MG63 (cell line): ENCODE measurements around the gene PDZD2. TPM values are rescaled to one million over a fixed set of nuclear protein-coding genes. Genes with fewer than 3 reads are reported as not detected.
"Not testable (repeated sequence)": the region's sequence is repeated elsewhere in the genome, so short reads cannot be mapped to it uniquely, and the experiment has no call there.

Source experiments
- DNase-seq: peaks from one replicate; pipeline ENCODE4 v3.0.0-alpha.2; 2020
- H3K27me3 ChIP-seq: fragments of 250-450 bp; sonication (Bioruptor Pico); 2 replicates; pipeline ENCODE4 v1.5.1; 2020; ENCODE audit warnings: mild to moderate bottlenecking, moderate library complexity
- H3K36me3 ChIP-seq: fragments of 250-450 bp; sonication (Bioruptor Pico); 2 replicates; pipeline ENCODE4 v1.5.1; 2020; ENCODE audit warnings: mild to moderate bottlenecking, moderate library complexity
- H3K4me3 ChIP-seq: fragments of 250-450 bp; sonication (Bioruptor Pico); 2 replicates; pipeline ENCODE4 v1.5.1; 2020; ENCODE audit warnings: mild to moderate bottlenecking, moderate library complexity
- H3K9me3 ChIP-seq: fragments of 250-450 bp; sonication (Bioruptor Pico); 2 replicates; pipeline ENCODE4 v1.5.1; 2020; ENCODE audit warnings: mild to moderate bottlenecking, moderate library complexity
- total RNA-seq: library from RNA; depleted of rRNA; stranded (reverse); fragments of >200 nt; shearing (Covaris generic); gene quantifications from 2 replicates; pipeline ENCODE4 v1.2.3, GENCODE V29; 2014; ENCODE audit warnings: low replicate concordance

PDZD2 gene
- total RNA-seq, 1 experiment from 2014 or later: 0.13 TPM

DNA sequence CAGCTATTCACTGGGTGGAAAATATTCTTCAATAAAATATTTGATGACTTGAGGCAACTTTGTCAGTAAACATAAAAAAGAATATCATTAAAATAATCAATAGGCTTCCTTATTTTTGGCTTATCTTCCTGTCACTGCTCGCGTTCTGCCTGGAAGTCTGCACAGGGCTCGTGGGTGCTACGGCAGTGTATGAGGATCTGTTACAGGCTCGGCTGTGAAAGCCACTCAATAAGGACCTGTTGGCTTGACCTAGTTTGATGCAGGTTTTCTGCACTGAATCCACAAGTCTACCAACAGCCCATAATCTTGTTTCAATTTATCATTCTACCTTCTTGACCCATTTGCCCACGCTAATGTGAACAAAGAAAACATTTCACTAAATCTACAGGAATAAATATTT is 97.2 kb downstream of the PDZD2 start:
- Histone ChIP-seq H3K9me3 (no peaks in the 10 kb centered on the region; the same call in 1 of the 2 replicates), H3K4me3 (no peak overlapping the region), H3K36me3 (no peaks in the 10 kb centered on the region), H3K27me3 (no peaks in the 10 kb centered on the region)
- DNase-seq: no peak

DNA sequence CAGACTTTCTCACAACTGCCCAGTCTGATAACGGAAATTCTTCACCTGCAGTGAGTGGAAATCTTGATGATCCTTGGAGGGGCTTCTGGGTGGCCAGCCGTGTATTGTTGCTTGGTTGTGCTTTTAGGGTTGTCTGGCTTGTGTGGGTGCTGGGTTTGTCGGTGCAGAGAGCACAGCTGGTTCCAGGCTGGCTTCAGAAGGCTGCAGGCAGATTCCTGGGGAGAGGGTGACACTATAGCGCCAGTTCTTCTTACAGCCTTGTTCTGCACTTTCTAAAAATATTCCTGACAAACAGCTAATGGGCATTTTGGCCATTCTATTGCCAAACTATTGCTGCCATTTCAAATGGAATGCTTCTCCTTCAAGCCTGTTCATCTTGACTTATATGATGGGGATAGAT is 99.3 kb downstream of the PDZD2 start:
- no peaks in the 10 kb centered on the region; the same call in 1 of the 2 replicates for H3K9me3 ChIP-seq
- DNase-seq: no peak
- H3K27me3 ChIP-seq: no peaks in the 10 kb centered on the region
- H3K4me3 ChIP-seq: no peak overlapping the region
- H3K36me3 ChIP-seq: no peaks in the 10 kb centered on the region

DNA sequence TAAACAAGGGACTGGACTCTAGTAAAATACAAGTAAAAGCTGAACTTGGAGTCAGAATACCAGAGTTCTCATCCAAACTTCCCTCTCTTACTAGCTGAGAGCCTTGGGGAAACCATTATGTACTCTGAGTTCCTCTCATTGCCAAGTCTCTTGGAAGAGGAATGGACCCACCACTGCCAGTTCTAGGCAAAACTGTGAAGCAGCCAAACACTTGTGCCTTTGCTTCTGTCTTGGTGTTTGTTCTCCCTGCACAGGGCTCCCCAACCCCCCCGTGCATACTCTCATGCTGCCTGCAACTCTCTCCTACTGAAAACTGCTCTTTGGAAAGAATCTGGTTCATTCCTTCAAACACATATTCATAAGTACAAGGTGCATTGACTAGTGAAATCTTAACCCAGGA is 102.6 kb downstream of the PDZD2 start:
- no peaks in the 10 kb centered on the region; the same call in 1 of the 2 replicates for H3K9me3 ChIP-seq
- H3K36me3 ChIP-seq: no peaks in the 10 kb centered on the region
- no peak for DNase-seq
- H3K27me3 ChIP-seq: no peaks in the 10 kb centered on the region
- no peak overlapping the region for H3K4me3 ChIP-seq

DNA sequence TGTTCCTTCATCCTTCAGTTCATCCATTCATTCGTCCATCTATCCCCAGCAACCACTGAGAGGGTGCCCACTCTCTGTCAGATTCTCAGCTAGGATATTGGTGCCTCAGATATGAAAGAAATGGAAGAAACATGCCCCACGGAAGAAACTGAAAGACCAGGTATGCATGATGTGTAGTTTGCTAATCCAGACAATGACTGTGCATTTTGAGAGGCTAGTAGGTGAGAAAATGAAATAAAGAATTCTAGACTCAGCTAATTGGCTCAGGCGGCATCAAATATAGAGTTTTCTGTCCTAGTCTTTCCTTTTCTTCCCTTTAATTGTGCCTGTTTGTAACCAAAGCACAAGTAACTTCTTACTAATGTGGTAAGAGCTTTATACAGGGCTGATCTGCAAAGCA is 104.7 kb downstream of the PDZD2 start:
- no peaks in the 10 kb centered on the region for H3K27me3 ChIP-seq

DNA sequence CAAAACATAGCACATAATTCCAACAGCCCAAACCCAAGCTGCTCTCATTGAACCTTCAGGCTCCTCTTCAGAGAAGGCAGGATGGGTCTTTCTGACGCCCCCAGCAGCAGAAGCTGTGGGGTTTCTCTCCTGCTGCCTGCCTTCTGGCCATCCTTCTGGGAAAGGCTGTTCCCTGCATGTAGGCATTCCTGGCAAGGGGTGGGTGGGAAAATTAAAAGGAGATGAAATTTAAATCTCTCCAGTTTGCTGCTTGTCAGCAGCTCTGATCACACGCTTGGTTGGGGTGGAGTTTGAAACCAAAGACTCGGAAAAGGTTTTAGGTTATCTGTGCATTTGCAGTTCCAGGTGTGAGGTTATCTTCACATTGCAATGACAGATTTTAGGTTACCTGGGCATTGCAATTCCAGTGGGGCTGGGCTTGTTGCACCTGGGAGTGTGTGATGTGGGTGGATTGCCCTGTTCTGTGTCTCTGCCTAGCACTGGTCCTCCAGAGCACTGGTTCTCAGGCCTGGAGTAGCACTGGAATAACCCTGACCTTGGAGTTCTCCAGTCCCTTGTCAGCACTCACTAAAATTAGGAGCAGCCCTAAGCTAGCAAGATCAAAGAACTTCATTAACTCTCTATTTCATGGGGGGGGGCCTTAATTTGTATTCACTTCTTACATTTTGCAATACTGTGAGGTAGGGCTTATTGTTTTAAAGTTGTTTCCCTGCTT is 109.7 kb downstream of the PDZD2 start:
- Histone ChIP-seq H3K4me3 (no peak overlapping the region), H3K9me3 (no peaks in the 10 kb centered on the region), H3K36me3 (no peaks in the 10 kb centered on the region), H3K27me3 (no peaks in the 10 kb centered on the region)
- no peak for DNase-seq

More for the DNA sequence above, 104.7 kb downstream of the PDZD2 start:
- Histone ChIP-seq H3K36me3 (no peaks in the 10 kb centered on the region), H3K9me3 (no peaks in the 10 kb centered on the region; the same call in 1 of the 2 replicates), H3K4me3 (no peak overlapping the region)
- DNase-seq: no peak

DNA sequence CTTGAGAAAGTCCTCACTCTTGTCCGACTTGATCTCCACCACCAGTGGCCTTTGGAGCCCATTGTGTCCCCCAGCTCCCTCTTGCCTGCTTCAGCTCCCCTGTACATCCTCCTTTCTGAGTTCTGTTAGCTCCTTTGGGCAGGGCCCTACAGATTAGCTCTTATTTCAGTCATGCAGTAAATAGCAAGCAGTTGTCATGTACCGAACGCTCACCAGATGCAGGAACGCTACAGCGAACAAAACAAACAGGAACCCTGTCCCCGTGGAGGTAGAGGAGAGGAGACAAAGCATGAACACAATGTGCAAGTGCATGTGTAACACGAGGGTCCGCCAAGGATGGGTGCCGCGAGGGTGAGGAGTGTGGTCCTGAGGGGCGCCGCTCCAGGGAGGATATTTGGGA is 111.3 kb downstream of the PDZD2 start:
- no peaks in the 10 kb centered on the region for H3K36me3 ChIP-seq

DNA sequence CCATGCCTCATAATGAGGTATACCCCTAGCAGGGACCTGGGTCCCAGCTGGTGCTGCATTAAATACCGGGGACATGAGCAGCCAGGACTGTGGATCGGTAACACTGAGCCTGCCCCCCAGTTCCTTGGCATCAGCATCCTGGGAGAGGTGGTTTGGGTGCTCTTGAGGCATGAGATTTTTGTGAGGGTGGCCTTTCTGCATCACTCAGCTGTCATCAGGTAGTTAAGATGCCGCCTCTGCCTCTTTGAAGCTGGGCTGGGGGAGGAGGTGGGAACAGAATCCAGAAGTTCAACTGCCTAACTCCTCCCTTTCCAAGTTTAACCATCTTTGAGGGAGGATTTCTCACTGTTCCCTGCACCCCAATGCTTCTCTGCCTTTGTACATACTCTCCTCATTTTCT is 112.7 kb downstream of the PDZD2 start:
- Histone ChIP-seq H3K36me3 (no peaks in the 10 kb centered on the region), H3K9me3 (no peaks in the 10 kb centered on the region), H3K27me3 (no peaks in the 10 kb centered on the region), H3K4me3 (no peak overlapping the region)
- DNase-seq: no peak

More for the DNA sequence above, 111.3 kb downstream of the PDZD2 start:
- no peak for DNase-seq
- Histone ChIP-seq H3K4me3 (no peak overlapping the region), H3K27me3 (no peaks in the 10 kb centered on the region), H3K9me3 (no peaks in the 10 kb centered on the region)

DNA sequence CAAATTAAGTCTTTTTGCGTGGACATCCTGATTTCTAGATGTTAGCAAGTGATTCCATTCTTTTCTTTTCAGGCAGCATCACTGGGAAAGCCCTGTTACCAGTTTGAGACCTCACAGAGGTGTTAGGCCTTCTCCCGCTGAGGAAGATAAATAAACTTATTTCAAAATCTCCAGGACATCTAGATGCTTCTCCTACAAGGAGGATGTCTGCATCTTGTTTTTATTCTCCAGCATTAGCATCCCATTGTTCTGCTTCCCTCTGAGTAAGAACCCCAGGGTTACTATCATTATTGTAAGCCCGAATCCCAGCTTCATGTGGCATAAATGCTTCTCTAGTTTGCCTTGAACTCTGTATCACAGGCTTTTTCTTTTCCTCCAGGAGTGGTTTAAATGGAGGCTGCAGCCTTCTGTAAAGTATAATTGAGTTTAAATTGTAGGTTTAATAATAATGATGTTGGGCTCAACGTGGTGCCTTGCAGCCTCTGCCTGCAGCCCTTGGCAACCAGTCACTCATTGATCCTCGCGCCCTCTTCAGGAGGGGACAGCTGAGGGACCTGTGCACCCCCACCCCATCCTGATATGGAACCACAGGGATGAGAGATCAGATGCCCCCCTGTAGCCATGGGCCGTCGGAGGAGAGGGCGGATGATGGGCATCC is 114.9 kb downstream of the PDZD2 start:
- Histone ChIP-seq H3K27me3 (no peaks in the 10 kb centered on the region), H3K4me3 (no peak overlapping the region), H3K9me3 (no peaks in the 10 kb centered on the region), H3K36me3 (no peaks in the 10 kb centered on the region)
- no peak for DNase-seq

DNA sequence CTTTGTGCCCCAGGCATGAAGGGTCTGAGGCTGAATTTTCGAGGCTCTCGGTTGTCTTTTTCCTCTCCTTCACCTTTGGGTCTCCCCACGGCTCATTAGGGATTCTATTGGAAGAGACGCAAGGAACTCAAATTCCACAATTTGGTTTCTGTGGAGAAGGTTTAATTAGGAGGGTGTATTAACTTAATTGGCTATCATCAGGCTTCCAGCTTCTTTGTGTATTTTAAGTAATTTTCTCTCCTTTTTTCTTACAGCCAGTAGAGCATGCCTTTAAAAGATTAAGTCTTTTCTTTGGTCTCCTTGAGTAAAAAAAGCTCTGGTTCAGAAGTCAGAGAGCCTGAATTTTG is 115.4 kb downstream of the PDZD2 start:
- Histone ChIP-seq H3K36me3 (no peaks in the 10 kb centered on the region), H3K4me3 (no peak overlapping the region), H3K27me3 (no peaks in the 10 kb centered on the region), H3K9me3 (no peaks in the 10 kb centered on the region)
- DNase-seq: no peak

DNA sequence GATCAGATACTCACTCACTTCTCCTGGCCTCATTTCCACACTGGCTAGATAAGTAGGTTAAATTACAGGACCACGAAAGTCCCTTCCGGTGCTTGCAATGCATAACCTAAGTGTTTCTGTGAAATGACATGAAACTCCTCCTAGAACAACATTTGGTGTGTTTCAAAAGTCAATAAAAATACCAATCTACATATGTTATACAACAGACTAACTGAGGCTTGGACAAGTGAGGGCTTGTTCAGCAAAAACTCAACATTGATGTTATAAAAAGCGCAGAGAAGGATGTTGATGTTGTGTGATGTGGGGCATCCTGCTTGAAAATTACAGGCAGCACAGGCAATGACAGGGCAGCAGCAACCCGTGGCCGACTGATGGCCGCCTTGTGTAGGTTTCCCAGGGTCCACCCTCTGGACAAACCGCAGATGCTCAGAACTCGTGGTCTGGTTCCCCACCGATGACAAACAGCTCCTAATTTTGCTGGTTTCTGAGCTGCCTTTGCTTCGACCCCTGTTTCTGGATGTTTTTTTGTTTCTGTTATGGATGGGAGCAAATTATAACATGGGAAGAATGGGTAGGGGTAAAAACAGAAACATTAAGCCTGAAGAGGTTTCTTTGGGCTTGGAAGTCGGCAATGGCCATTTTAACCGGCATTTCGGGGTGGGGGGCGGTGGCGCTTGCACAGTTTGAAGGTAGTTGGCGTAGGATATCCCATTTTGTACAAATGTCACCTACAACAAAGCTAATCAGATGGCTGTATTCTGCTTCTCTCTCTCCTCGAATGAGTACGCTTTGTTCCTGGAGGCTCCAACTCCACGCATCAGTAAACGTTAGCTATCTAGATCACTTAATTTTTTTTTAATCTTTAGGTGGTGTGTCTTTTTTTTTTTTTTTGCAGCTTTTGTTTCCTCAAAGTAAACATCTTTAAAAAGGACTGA is 116.1 kb downstream of the PDZD2 start:
- DNase-seq: no peak
- Histone ChIP-seq H3K4me3 (no peak overlapping the region), H3K36me3 (no peaks in the 10 kb centered on the region), H3K27me3 (no peaks in the 10 kb centered on the region), H3K9me3 (no peaks in the 10 kb centered on the region)

DNA sequence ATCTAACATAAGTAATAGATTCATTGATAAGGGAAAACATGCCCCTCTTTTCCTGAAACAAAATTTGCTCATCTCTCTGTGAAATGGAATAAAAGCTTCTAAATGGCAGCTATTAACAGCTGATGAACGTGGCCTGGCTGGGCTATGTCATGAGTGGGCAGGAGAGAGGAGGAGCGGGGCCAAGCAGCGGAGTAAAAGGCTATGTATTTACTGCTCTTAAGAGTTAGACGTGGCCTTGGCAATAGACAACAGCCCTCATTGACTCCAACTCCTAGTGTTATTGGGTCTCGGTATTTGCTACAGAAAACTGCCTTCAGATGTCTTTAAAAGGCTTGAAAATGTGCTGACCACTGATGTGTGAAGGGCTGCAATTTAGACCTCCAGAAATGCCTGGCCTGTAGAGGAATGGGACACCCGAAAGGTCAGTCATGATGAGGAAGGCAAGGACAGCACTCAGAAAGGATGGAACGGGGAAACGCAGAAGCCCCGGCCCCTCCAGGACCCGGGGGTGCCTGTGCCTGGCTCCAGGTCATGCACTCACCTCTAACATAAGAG is 116.8 kb downstream of the PDZD2 start:
- DNase-seq: no peak
- Histone ChIP-seq H3K27me3 (no peaks in the 10 kb centered on the region), H3K4me3 (no peak overlapping the region), H3K36me3 (no peaks in the 10 kb centered on the region), H3K9me3 (no peaks in the 10 kb centered on the region)

DNA sequence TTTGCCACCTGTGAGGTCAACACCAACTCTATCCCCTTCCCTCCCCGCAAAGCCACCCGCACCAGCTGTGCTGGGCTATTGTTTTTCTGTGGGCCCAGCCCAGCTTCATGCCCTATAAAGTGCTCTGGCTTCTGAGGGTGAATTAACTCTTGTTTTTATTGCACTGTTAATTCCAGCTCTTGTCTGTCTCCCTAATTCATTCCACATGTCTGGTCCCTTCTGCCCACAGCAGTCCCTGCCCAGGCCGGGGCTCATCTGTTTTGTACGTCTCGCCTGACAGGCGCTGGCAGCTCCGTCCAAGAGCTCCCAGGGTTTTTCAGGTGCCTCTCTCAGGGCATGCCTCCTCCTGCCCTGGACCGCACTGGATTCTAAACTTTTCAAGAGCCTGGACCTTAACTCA is 118.9 kb downstream of the PDZD2 start:
- no peaks in the 10 kb centered on the region for H3K27me3 ChIP-seq
- no peaks in the 10 kb centered on the region for H3K36me3 ChIP-seq
- H3K4me3 ChIP-seq: no peak overlapping the region
- no peaks in the 10 kb centered on the region for H3K9me3 ChIP-seq
- DNase-seq: no peak

DNA sequence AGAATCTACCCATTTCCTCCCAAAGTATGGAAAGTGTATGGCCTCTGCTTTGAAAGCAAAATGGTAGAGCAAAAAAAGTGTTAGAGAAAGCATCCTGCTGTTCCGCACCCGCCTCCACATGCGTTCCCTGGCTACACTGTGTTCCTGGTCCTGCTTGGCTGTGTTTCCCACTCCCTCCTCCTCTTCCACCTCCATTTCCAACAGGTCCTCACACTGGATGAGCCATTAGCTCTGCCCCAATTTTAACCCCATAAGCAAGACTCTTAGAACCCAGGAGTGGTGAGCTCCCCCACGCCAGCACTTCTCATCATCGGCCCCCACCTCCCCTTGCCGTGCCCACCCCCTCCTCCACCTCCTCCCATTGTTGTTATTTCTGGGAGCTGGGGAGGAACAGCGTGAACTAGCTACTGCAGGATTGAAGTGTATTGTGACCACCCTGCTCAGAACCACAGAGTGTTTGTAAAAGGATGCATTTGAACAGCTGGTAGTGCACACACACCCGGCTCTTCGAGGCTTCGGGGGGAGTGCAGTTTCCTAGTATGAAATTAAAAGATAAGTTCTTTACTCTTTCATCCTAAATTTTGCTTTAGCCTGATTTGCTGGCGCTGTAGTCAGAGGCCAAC is 120.0 kb downstream of the PDZD2 start:
- DNase-seq: no peak
- Histone ChIP-seq H3K27me3 (no peaks in the 10 kb centered on the region), H3K9me3 (no peaks in the 10 kb centered on the region), H3K36me3 (no peaks in the 10 kb centered on the region), H3K4me3 (no peak overlapping the region)

DNA sequence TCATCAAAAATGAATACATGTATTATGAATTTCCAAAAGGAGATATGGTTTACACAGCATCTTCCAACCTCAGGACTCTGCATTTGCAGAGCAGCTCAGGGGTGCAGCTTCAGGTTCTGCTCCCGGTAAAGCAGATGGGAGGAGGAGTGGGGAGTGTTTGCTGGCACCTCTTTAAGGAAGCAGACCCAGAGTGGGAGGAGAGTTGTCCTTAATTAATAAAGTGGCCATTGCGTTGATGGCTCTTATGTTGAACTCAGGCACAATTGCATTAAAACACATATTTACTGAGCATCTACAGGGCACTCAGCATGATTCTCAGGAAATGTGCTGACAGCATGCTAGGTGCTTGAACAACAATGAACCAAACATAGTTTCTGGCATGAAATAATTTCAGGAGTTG is 121.0 kb downstream of the PDZD2 start:
- Histone ChIP-seq H3K9me3 (no peaks in the 10 kb centered on the region), H3K27me3 (no peaks in the 10 kb centered on the region), H3K4me3 (no peak overlapping the region), H3K36me3 (no peaks in the 10 kb centered on the region)
- no peak for DNase-seq

DNA sequence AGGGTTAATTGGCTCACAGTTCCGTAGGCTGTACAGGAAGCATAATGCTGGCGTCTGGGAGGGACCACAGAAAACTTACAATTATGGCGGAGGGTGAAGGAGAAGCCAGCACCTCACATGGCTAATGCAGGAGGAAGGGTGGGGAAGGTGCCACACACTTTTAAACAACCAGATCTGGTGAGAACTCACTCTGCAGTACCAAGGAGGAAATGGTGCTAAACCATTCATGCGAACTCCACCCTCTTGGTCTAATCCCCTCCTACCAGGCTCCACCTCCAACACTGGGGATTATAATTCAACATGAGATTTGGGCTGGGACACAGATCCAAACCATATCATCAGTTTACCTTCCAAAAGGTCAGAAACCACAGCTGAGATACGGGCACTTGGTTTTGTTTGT is 122.9 kb downstream of the PDZD2 start:
- Histone ChIP-seq H3K4me3 (no peak overlapping the region), H3K9me3 (no peaks in the 10 kb centered on the region), H3K36me3 (no peaks in the 10 kb centered on the region), H3K27me3 (no peaks in the 10 kb centered on the region)
- DNase-seq: no peak

DNA sequence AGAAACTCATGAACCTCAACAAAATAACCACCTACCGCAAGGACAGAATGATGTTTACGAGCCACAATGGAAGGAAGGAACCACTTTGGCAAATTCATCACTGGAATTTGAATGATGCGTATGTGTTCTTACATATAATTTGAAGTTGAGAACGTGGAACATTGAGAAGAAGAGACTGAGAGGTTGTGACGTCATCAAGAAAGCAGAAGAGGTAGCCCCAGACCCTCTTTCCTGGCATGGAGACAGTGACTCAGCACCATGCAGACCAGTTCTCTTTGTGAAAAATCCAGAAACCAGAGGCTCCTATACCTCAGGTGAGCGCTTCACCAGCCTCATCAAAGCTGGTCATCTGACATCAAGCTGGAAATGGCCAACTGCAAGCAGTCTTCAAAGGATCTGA is 124.5 kb downstream of the PDZD2 start:
- Histone ChIP-seq H3K27me3 (no peaks in the 10 kb centered on the region), H3K4me3 (no peak overlapping the region), H3K9me3 (no peaks in the 10 kb centered on the region), H3K36me3 (no peaks in the 10 kb centered on the region)
- DNase-seq: no peak

DNA sequence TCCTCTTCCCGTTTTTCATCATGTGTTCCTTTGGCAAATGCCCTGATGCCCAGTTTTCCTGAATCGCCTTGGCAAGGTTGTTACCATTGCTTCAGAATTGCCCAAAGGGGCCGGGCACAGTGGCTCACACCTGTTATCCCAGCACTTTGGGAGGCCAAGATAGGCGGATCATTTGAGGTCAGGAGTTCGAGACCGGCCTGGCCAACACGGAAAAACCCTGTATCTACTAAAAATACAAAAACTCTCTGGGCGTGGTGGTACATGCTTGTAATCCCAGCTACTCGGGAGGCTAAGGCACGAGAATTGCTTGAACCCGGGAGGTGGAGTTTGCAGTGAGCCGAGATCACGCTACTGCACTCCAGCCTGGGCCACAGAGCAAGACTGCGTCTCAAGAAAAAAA is 125.8 kb downstream of the PDZD2 start:
- H3K4me3 ChIP-seq, DNase-seq: not testable (repeated sequence)

More for the DNA sequence above, 125.8 kb downstream of the PDZD2 start:
- H3K36me3 ChIP-seq, H3K27me3 ChIP-seq, H3K9me3 ChIP-seq: not testable (repeated sequence)
